Astrocyte of the cerebellum (primary cell): Measurements from ENCODE around the gene ELL.

Experiments used
- DNase-seq: peaks from one replicate; pipeline ENCODE4 v3.0.0-alpha.2; 2011; ENCODE audit warnings: low read depth
- H3K4me3 ChIP-seq: 2 replicates; pipeline ENCODE4 v1.5.1; 2011; ENCODE audit warnings: mild to moderate bottlenecking, low read depth, low read length, moderate library complexity
- in situ Hi-C: cut with HindIII; loops from 2 replicates; pipeline ENCODE4 v1.10.0; 2017; ENCODE audit warnings: low sequenced_read_pairs
- TF ChIP-seq, protein P1 (sequence below): IDR thresholded peaks from 2 replicates; pipeline ENCODE4 v1.5.1; 2012; ENCODE audit warnings: low read length, low read depth, moderate library complexity, mild to moderate bottlenecking; ENCODE audit errors: missing control alignments

ELL gene

DNA sequence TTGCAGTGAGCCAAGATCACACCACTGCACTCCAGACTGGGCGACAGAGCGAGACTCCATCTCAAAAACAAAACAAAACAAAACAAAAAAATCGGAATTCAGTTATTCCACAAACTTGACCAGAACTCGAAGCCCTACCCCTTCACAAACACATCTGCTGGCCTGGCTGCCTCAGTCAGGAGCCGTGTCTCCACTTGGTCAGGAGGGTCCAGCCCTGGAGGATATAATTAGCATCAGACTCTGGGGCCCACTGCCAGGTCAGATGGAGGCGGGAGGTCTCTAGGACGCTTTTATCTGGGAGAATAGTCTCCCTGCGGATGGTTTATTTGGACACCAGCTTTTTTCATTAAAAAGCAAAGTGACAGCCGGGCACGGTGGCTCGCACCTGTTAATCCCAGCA is 8.0 kb downstream of the ELL start:
- TF ChIP-seq, protein P1, sequence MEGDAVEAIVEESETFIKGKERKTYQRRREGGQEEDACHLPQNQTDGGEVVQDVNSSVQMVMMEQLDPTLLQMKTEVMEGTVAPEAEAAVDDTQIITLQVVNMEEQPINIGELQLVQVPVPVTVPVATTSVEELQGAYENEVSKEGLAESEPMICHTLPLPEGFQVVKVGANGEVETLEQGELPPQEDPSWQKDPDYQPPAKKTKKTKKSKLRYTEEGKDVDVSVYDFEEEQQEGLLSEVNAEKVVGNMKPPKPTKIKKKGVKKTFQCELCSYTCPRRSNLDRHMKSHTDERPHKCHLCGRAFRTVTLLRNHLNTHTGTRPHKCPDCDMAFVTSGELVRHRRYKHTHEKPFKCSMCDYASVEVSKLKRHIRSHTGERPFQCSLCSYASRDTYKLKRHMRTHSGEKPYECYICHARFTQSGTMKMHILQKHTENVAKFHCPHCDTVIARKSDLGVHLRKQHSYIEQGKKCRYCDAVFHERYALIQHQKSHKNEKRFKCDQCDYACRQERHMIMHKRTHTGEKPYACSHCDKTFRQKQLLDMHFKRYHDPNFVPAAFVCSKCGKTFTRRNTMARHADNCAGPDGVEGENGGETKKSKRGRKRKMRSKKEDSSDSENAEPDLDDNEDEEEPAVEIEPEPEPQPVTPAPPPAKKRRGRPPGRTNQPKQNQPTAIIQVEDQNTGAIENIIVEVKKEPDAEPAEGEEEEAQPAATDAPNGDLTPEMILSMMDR, result no peak
- in situ Hi-C loops, result no loop called here
- no peak for DNase-seq
- H3K4me3 ChIP-seq, result no peak overlapping the region

DNA sequence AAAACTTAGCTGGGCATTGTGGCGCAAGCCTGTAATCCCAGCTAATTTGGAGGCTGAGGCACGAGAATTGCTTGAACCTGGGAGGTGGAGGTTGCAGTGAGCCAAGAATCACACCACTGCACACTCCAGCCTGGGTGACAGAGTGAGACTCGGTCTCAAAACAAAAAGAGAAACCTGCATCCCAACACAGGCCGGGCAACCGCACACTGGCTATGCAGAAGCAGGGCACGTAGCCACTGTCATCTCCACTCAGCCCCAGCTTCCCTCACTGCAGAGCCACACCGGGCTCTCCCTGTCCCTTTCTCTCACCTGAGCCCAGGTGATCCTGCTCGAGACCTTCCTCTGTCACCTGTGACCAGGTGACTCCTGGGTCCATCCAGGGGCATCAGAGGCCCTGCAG is 11.7 kb downstream of the ELL start:
- no peak for DNase-seq
- no peak overlapping the region for H3K4me3 ChIP-seq
- in situ Hi-C loops, result no loop called here
- TF ChIP-seq, protein P1, result no peak

DNA sequence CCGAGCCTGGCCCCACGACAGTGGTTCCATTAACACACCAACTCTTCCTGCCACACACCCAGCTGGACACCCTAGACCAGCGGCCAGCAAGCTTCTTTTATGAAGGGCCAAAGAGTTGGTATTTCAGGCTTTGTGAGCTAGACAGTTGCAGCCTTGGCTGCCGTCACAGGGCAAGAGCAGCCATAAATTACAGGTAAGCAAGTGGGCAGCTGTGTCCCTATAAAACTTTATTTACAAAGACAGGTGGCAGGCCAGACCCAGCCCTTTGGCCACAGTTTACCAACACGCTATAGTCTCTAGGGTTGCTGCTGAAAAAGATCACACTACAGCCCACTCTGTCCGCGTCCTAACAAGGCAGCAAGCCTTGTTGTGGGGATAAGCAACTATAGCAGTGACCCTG is 13.3 kb downstream of the ELL start:
- TF ChIP-seq, protein P1, result no peak
- in situ Hi-C loops, result no loop called here
- H3K4me3 ChIP-seq, result no peak overlapping the region
- no peak for DNase-seq

DNA sequence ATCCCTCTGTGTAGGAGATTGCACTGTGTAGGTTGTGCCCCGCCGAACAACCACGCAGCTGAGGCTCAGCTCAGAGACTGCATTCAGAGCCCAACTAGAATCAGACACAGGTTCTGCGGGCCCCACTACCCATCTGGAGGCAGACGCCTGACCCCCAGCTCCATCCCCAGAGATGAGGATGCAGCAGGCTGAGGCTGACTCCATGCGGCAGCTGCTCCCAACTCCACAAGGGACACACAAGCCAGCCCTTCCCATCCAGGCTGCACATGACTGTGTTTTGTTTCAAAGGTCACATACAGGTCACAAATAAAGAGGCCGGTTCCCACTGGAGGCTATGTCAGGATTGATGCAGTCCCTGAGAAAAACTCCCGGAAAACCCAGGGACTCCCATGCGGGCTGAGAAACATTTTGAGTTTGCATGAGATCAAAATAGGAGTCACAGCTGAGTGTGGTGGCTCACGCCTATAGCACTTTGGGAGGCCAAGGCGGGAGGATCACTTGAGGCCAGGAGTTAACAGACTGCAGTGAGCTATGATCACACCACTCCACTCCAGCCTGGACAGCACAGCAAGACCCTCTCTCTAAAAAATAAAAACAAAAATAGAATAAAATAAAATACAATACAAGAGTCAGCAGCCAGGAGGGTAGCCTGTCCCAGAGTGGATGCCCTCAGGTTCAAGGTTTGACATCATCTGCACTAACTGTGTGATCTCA is 14.0 kb downstream of the ELL start:
- H3K4me3 ChIP-seq, result no peak overlapping the region
- TF ChIP-seq, protein P1, result no peak

DNA sequence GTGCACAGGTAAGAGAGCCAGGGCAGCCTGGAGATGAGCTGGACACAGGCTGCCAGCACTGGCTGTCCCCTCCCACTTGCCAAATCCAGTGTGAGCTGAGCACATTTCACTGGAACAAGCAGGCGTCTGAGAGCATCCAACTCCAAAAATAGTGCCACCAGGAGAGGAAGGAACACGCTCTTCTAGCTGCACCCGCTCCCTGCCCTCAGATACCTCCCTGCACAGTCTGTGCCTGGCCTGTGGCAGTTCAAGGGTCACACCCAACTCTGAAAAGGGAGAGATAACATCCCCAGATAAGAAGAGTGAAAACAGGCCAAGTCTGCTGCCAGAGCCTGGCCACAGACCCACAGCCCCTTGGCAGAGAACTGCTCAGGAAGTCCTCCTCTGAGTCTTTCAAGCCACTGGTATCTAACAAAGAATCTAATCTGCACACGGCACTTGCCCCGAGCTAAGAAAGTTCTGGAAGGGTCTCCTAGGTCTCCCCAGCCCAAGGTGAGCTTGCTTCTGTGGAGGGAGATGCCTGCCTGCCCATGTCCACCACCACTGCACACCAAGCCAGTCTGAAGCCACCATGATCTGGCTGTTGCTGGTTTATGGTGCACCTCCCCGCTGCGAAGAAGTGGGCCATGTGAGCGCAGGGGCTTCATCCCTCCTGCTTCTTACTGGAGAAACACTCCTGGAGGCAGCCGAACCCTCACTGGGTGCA is 14.7 kb downstream of the ELL start:
- no peak overlapping the region for H3K4me3 ChIP-seq
- DNase-seq, result no peak
- TF ChIP-seq, protein P1, result no peak
- in situ Hi-C loops, result no loop called here

More for the DNA sequence above, 14.0 kb downstream of the ELL start:
- no peak for DNase-seq
- in situ Hi-C loops, result no loop called here

DNA sequence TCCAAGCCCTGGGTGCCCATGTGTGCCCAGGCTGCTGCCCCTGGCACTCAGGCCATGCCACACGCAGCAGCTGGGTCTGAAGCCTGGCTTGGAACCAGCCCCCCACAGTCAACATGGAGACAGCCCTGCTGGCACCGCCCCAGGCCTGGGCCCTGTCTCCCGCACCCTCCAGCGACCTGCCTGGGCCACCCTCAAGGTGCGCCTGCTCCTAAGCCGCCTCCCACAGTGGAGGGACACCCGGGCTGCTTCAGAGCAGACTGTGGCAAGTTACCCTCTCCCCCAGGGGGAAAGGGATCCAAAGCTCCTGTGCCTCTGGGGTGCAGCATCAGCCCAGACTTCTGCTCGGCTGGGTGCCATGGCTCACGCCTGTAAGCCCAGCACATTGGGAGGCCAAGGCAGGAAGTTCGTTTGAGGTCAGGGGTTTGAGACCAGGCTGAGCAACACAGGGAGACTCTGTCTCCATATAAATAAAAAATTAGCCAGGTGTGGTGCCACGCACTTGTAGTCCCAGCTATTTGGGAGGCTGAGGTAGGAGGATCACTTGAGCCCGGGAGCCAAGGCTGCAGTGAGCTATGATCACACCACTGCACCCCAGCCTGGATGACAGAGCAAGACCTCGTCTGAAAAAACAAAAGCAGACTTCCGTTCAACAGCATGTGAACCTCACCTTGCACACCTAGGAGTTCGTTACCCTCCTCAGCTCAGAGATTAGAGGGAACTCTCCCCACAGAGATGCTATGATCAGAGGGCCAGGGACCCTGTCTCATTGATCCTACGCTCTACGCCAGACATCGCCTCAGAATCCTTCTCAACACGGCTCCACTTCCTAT is 15.6 kb downstream of the ELL start:
- no peak overlapping the region for H3K4me3 ChIP-seq
- no peak for DNase-seq
- TF ChIP-seq, protein P1, result no peak
- in situ Hi-C loops, result no loop called here
